ENCODE data around the gene UNC5C.

The UNC5C gene

DNA sequence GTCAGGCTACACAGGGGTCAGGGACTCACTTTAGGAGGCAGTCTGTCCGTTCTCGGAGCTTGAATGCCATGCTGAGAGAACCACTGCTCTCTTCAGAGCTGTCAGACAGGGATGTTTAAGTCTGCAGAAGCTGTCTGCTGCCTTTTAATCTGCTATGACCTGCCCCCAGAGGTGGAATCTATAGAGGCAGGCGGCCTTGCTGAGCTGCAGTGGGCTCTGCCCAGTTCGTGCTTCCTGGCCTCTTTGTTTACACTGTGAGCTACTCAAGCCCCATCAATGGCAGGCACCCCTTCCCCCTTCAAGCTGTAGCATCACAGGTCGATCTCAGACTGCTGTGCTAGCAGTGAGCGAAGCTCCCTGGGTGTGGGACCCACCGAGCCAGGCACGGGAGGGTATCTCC, 31.5 kb upstream of the UNC5C start:
- no peak overlapping the region for H3K4me3 ChIP-seq (ENCODE audit: low read depth, low read length)
- no peak for TF ChIP-seq CTCF (IDR thresholded peaks at IDR 0.05; ENCODE audit: low read depth, low read length)

GRCh38 chr4:95572304-95572991, 23.7 kb upstream of the UNC5C start:
- TF ChIP-seq CTCF (IDR thresholded peaks at IDR 0.05; ENCODE audit: low read depth, low read length): no peak
- H3K4me3 ChIP-seq (ENCODE audit: low read depth, low read length): no peak overlapping the region

- no peak for TF ChIP-seq CTCF (IDR thresholded peaks at IDR 0.05; ENCODE audit: low read depth, low read length)
Observed at GRCh38 chr4:95571577-95571976, 22.8 kb upstream of the UNC5C start.

DNA sequence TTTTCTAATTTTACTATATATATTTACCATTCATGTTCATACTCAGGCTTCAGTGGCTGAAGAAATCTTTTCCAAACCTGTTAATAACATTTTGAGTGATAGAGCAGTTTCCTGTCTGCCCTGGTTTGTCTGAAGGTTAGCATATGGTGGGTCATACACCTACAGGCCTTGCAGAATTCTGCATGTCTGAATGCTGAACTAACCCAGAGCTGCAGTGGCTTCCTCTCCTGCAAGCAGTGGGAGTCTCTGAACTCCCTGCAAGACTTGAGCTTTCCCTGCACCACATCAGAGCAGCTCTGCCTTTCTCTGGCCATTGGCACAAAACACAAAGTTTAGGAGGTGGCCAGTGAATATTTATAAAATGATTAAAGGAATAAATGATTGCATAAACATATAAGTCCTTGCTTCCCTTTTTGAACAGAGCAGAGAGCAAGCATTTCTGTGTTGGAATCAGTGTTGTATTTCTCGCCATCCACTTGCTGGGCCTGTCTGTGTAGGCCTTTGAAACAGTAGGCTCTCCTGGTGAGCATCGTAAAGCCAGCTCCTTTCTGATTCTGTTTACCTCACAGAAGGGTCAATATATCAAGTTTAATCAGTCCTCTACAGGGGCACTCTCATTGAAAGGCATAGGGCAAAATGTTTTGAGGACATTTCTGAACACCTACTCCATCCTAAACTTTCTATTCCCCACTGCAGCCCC, 15.0 kb upstream of the UNC5C start:
- H3K4me3 ChIP-seq (ENCODE audit: low read depth, low read length): no peak overlapping the region
- TF ChIP-seq CTCF (IDR thresholded peaks at IDR 0.05; ENCODE audit: low read depth, low read length): no peak

More at GRCh38 chr4:95571577-95571976, 22.8 kb upstream of the UNC5C start:
- H3K4me3 ChIP-seq (ENCODE audit: low read depth, low read length): no peak overlapping the region

GRCh38 chr4:95560774-95561173, 12.0 kb upstream of the UNC5C start:
- no peak overlapping the region for H3K4me3 ChIP-seq (ENCODE audit: low read depth, low read length)
- no peak for TF ChIP-seq CTCF (IDR thresholded peaks at IDR 0.05; ENCODE audit: low read depth, low read length)

GRCh38 chr4:95556207-95556859, 7.6 kb upstream of the UNC5C start:
- TF ChIP-seq CTCF (IDR thresholded peaks at IDR 0.05; ENCODE audit: low read depth, low read length): no peak
- no peak overlapping the region for H3K4me3 ChIP-seq (ENCODE audit: low read depth, low read length)
